ENCODE data around the gene WDR37. TPM values are rescaled to one million over a fixed set of nuclear protein-coding genes. Genes with fewer than 3 reads are reported as not detected.

Gene WDR37
- total and polyA plus RNA-seq, 4 donors: 3.9 to 25.9 (median 14.4) TPM

DNA sequence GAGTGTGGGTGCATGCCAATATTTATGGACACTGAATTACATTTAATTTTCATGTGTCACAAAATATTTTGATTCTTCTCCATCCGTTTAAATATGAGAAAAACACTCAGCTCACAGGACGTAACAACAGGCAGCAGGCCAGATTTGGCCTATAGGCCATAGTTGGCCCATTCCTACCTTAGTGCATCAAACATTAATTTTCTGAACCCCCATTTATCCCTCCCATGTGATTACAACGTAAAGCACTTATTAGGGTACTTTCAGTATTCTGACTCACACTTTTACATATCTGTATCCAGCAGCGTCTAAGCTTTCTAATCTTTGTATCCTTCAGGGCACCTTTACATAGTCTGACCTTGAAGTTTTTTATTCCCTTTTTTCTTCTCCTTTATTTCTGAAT, 11.2 kb upstream of the WDR37 start:
- no peaks in the 10 kb centered on the region for H3K4me1 ChIP-seq (ENCODE audit: control insufficient read depth in 1 of 2, insufficient read depth in 2 of 2, low read length in 2 of 2)
- no peaks in the 10 kb centered on the region for H3K27me3 ChIP-seq (ENCODE audit: control insufficient read depth in 1 of 2, insufficient read depth in 2 of 2, low read length in 1 of 2)
- no peaks in the 10 kb centered on the region for H3K9me3 ChIP-seq (ENCODE audit: control insufficient read depth, low read length)
- ATAC-seq (ENCODE audit: low FRiP score): no peak
- intact Hi-C loops (cut with DNase I): loop anchor here in 1 of 2 donors (5.0 kb wide), 1 partner anchor 113 kb away; the partner anchor contains the start of gene LARP4B
- peaks cover 1 to 2% of the 10 kb centered on the region in 2 donors for H3K36me3 ChIP-seq (ENCODE audit: control insufficient read depth in 1 of 2, insufficient read depth in 2 of 2, low read length in 1 of 2)
- no peak overlapping the region for H3K4me3 ChIP-seq (ENCODE audit: low read length in 2 of 2)
- WGBS, 2 donors: 70 to 71% methylated on average over 4 of the region's 4 CpGs
- DNase-seq: no peak
- H3K27ac ChIP-seq (ENCODE audit: low read depth in 1 of 2, low read length in 2 of 2): no peak overlapping the region

DNA sequence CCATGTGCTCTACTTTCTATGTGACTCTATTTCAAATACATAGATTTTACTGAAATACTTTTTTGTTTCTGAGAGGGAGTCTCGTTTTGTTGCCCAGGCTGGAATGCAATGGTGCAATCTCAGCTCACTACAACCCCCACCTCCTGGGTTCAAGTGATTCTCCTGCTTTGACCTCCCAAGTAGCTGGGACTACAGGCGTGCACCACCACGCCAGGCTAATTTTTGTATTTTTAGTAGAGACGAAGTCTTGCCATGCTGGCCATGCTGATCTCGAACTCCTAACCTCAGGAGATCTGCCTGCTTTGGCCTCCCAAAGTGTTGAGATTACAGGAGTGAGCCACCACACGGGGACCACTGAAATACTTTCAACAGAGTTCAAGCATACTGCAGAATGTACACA, 10.8 kb upstream of the WDR37 start:
- Histone ChIP-seq H3K27ac (ENCODE audit: low read depth in 1 of 2, low read length in 2 of 2) (no peak overlapping the region), H3K4me3 (ENCODE audit: low read length in 2 of 2) (no peak overlapping the region), H3K9me3 (ENCODE audit: control insufficient read depth, low read length) (no peaks in the 10 kb centered on the region), H3K36me3 (ENCODE audit: control insufficient read depth in 1 of 2, insufficient read depth in 2 of 2, low read length in 1 of 2) (peaks cover 0 to 2% of the 10 kb centered on the region in 2 donors), H3K27me3 (ENCODE audit: control insufficient read depth in 1 of 2, insufficient read depth in 2 of 2, low read length in 1 of 2) (no peaks in the 10 kb centered on the region), H3K4me1 (ENCODE audit: control insufficient read depth in 1 of 2, insufficient read depth in 2 of 2, low read length in 2 of 2) (no peaks in the 10 kb centered on the region)
- ATAC-seq (ENCODE audit: low FRiP score) (no peak), DNase-seq (no peak)
- WGBS, 2 donors: 82 to 84% methylated on average over 6 of the region's 6 CpGs
- intact Hi-C loops (cut with DNase I): loop anchor here in 1 of 2 donors (5.0 kb wide), 1 partner anchor 113 kb away; the partner anchor contains the start of gene LARP4B

DNA sequence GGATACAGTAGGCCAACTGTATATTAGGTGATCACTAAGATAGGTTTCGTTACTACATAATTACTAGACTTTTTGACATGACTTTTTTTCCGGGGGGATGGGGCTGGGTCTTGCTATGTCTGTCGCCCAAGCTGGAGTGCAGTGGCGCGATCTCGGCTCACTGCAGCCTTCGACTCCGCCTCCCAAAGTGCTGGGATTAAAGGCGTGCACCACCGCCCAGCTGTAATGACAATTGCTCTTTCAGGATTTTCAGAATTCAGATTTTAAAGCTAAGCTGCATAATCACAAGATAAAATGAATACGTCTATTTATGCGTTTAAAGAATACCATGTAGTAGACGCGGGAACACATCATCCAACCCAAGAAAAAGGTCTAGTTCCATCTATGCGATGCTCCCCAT, 8.2 kb upstream of the WDR37 start:
- Histone ChIP-seq H3K4me1 (ENCODE audit: control insufficient read depth in 1 of 2, insufficient read depth in 2 of 2, low read length in 2 of 2) (no peaks in the 10 kb centered on the region), H3K9me3 (ENCODE audit: control insufficient read depth, low read length) (no peaks in the 10 kb centered on the region), H3K27me3 (ENCODE audit: control insufficient read depth in 1 of 2, insufficient read depth in 2 of 2, low read length in 1 of 2) (no peaks in the 10 kb centered on the region), H3K4me3 (ENCODE audit: low read length in 2 of 2) (peak overlapping the region; percentile 48 to 62), H3K36me3 (ENCODE audit: control insufficient read depth in 1 of 2, insufficient read depth in 2 of 2, low read length in 1 of 2) (no peaks in the 10 kb centered on the region), H3K27ac (ENCODE audit: low read depth in 1 of 2, low read length in 2 of 2) (peak overlapping the region in 1 of 2 donors; percentile 71)
- ATAC-seq (ENCODE audit: low FRiP score) (no peak), DNase-seq (no peak)
- intact Hi-C loops (cut with DNase I): loop anchor here in 1 of 2 donors (5.0 kb wide), 1 partner anchor 116 kb away; the partner anchor contains the start of gene LARP4B
- whole genome bisulfite sequencing, 2 donors: 5% methylated on average over 15 of the region's 15 CpGs

DNA sequence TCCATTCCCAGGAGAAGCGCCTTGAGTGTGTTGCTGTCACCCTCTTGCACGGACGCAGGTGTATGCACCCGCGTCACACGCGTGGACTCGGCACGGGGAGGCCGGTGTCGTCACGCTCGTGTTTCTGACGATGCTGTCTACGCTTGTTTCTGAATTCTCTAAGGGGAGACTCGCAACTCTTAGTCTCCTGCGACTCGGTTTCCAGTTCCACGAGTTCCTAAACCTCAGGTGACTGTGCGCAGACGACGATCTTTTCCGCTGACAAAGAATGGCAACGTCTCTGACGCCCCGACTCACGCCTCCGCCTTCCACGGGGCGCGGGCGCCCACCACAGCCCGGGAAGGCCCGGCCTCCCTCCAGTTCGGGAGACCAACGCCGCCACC, 7.8 kb upstream of the WDR37 start:
- no peaks in the 10 kb centered on the region for H3K27me3 ChIP-seq (ENCODE audit: control insufficient read depth in 1 of 2, insufficient read depth in 2 of 2, low read length in 1 of 2)
- no peaks in the 10 kb centered on the region for H3K4me1 ChIP-seq (ENCODE audit: control insufficient read depth in 1 of 2, insufficient read depth in 2 of 2, low read length in 2 of 2)
- intact Hi-C loops (cut with DNase I): loop anchor here in 1 of 2 donors (5.0 kb wide), 1 partner anchor 116 kb away; the partner anchor contains the start of gene LARP4B
- peak overlapping the region; percentile 48 to 62 for H3K4me3 ChIP-seq (ENCODE audit: low read length in 2 of 2)
- peak overlapping the region in 1 of 2 donors; percentile 71 for H3K27ac ChIP-seq (ENCODE audit: low read depth in 1 of 2, low read length in 2 of 2)
- H3K9me3 ChIP-seq (ENCODE audit: control insufficient read depth, low read length): no peaks in the 10 kb centered on the region
- ATAC-seq (ENCODE audit: low FRiP score) (peak; percentile 63), DNase-seq (peak in 1 of 2 donors; percentile 84)
- 0% methylated on average over 37 of the region's 37 CpGs for WGBS, 2 donors
- H3K36me3 ChIP-seq (ENCODE audit: control insufficient read depth in 1 of 2, insufficient read depth in 2 of 2, low read length in 1 of 2): no peaks in the 10 kb centered on the region

DNA sequence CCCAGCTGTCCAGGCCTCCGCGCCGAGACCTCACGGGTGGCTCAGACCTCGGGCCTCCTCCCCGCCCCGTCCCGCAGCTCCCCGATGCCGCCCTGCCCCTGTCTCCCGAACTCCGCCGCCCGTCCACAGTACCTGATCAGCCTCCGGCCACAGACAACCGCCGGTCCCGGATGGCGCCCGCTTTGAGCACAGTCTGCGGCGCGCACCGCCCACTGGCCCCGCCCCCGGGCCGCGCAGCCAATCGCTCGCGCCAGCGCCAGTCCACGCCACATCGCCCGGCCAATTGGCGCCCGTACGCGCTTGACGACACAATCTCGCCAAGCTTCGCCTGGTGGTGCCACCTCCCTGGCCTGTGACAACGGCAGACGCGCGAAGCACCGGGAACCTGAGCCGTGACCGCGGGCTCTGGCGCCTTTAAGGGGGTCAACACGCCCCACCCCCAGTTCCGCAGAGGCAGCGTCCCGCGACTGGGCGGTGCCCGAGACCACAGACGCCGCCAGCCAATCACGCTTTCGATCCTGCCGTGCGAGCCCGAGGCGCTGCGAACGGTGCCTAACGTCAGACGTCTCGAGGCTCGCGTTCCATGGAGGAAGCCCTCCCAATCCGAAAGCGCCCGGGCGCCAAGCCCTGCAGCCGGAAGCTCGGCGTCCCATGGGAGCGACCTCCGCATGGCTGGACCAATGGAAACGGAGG, 7.3 kb upstream of the WDR37 start, which contains the start of gene IDI1:
TSS of gene IDI1 (minus strand) at position 388 of the 693 bp plus-strand sequence. CDS start at position 272, 116 bp downstream.
- intact Hi-C loops (cut with DNase I): loop anchor here in 1 of 2 donors (5.0 kb wide), 1 partner anchor 117 kb away; the partner anchor contains the start of gene LARP4B
- H3K9me3 ChIP-seq (ENCODE audit: control insufficient read depth, low read length): no peaks in the 10 kb centered on the region
- no peaks in the 10 kb centered on the region for H3K27me3 ChIP-seq (ENCODE audit: control insufficient read depth in 1 of 2, insufficient read depth in 2 of 2, low read length in 1 of 2)
- H3K4me1 ChIP-seq (ENCODE audit: control insufficient read depth in 1 of 2, insufficient read depth in 2 of 2, low read length in 2 of 2): no peaks in the 10 kb centered on the region
- peak within 1 kb of the TSS; percentile 60 to 62 for H3K4me3 ChIP-seq (ENCODE audit: low read length in 2 of 2)
- DNase-seq (peak; percentile 98 to 99), ATAC-seq (ENCODE audit: low FRiP score) (peak; percentile 97)
- WGBS, 2 donors: 0 to 1% methylated on average over 80 to 83 of the region's 83 CpGs
- H3K36me3 ChIP-seq (ENCODE audit: control insufficient read depth in 1 of 2, insufficient read depth in 2 of 2, low read length in 1 of 2): no peaks in the 10 kb centered on the region
- peak within 1 kb of the TSS; percentile 91 to 94 for H3K27ac ChIP-seq (ENCODE audit: low read depth in 1 of 2, low read length in 2 of 2)

DNA sequence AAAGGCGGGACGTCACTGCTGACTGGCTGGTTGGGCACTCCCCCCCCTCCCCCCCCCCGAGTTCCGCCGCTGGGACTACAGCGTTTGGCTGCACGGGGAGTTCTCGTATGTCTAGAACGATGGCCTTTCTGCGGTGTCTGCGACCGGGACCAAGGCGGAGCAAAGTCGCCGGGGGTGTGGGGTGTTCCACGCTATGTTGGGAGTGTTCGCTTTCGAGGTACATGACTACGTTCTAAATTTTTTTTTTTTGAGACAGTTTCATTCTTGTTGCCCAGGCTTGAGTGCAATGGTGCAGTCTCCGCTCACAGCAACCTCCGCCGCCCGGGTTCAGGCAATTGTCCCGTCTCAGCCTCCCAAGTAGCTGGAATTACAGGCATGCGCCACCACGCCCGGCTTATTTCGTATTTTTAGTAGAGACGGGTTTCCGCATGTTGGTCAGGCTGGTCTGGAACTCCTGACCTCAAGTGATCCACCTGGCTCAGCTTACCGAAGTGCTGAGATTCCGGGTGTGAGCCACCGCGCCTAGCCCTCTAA, 6.7 kb upstream of the WDR37 start:
- ATAC-seq (ENCODE audit: low FRiP score) (no peak), DNase-seq (no peak)
- peak overlapping the region; percentile 1 to 76 for H3K27ac ChIP-seq (ENCODE audit: low read depth in 1 of 2, low read length in 2 of 2)
- H3K9me3 ChIP-seq (ENCODE audit: control insufficient read depth, low read length): no peaks in the 10 kb centered on the region
- intact Hi-C loops (cut with DNase I): loop anchor here in 1 of 2 donors (5.0 kb wide), 1 partner anchor 117 kb away; the partner anchor contains the start of gene LARP4B
- H3K4me3 ChIP-seq (ENCODE audit: low read length in 2 of 2): peak overlapping the region; percentile 47 to 60
- no peaks in the 10 kb centered on the region for H3K27me3 ChIP-seq (ENCODE audit: control insufficient read depth in 1 of 2, insufficient read depth in 2 of 2, low read length in 1 of 2)
- 0 to 1% methylated on average over 30 to 34 of the region's 34 CpGs for WGBS, 2 donors
- H3K4me1 ChIP-seq (ENCODE audit: control insufficient read depth in 1 of 2, insufficient read depth in 2 of 2, low read length in 2 of 2): no peaks in the 10 kb centered on the region
- no peaks in the 10 kb centered on the region for H3K36me3 ChIP-seq (ENCODE audit: control insufficient read depth in 1 of 2, insufficient read depth in 2 of 2, low read length in 1 of 2)

DNA sequence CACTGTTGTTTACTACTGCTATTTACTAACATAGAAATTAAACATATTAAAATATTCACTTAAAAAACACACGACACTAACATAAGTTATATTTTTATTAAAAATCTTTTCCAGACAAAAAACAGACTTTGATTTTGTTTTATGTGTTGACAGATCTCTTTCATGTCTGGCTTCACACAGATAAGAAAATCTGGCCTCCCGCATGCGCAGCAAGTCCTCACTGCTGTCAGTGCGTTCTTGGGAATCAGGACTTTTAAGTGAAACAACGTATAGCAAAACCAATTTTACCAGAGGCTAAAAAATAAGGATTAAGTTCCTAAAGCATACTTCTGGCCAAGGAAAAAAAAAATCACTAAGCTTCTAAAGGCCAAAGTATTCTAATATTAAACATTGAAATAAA, 6.0 kb upstream of the WDR37 start:
- ATAC-seq (ENCODE audit: low FRiP score): no peak
- Histone ChIP-seq H3K36me3 (ENCODE audit: control insufficient read depth in 1 of 2, insufficient read depth in 2 of 2, low read length in 1 of 2) (no peaks in the 10 kb centered on the region), H3K9me3 (ENCODE audit: control insufficient read depth, low read length) (no peaks in the 10 kb centered on the region), H3K27me3 (ENCODE audit: control insufficient read depth in 1 of 2, insufficient read depth in 2 of 2, low read length in 1 of 2) (no peaks in the 10 kb centered on the region), H3K4me1 (ENCODE audit: control insufficient read depth in 1 of 2, insufficient read depth in 2 of 2, low read length in 2 of 2) (peaks cover 0 to 2% of the 10 kb centered on the region in 2 donors), H3K4me3 (ENCODE audit: low read length in 2 of 2) (peak overlapping the region in 1 of 2 donors; percentile 47), H3K27ac (ENCODE audit: low read depth in 1 of 2, low read length in 2 of 2) (peak overlapping the region in 1 of 2 donors; percentile 76)
- no peak for DNase-seq
- 31 to 34% methylated on average over 5 of the region's 5 CpGs for WGBS, 2 donors
- intact Hi-C loops (cut with DNase I): no loop called here

DNA sequence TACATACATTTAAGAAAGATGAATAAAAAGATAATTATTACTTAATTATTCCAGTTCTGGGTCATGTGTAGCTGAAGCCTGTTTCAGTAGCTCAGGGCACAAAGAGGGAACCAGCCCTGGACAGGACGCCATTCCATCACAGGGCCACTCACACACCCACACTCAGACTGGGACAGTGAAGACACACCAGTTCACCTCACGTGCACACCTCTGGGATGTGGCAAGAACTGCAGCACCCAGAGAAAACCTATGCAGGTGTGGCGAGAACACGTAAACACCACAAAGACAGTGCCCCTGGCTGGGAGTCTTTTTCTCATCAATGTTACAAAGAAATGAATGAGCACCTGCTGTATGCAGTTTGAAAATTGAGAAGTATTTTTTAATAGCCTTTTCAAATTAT, 5.6 kb upstream of the WDR37 start:
- DNase-seq (no peak), ATAC-seq (ENCODE audit: low FRiP score) (no peak)
- H3K27me3 ChIP-seq (ENCODE audit: control insufficient read depth in 1 of 2, insufficient read depth in 2 of 2, low read length in 1 of 2): no peaks in the 10 kb centered on the region
- H3K4me1 ChIP-seq (ENCODE audit: control insufficient read depth in 1 of 2, insufficient read depth in 2 of 2, low read length in 2 of 2): peaks cover 0 to 2% of the 10 kb centered on the region in 2 donors
- H3K27ac ChIP-seq (ENCODE audit: low read depth in 1 of 2, low read length in 2 of 2): no peak overlapping the region
- intact Hi-C loops (cut with DNase I): no loop called here
- no peak overlapping the region for H3K4me3 ChIP-seq (ENCODE audit: low read length in 2 of 2)
- 74 to 81% methylated on average over 4 of the region's 4 CpGs for WGBS, 2 donors
- H3K36me3 ChIP-seq (ENCODE audit: control insufficient read depth in 1 of 2, insufficient read depth in 2 of 2, low read length in 1 of 2): no peaks in the 10 kb centered on the region
- no peaks in the 10 kb centered on the region for H3K9me3 ChIP-seq (ENCODE audit: control insufficient read depth, low read length)
